Esophagus squamous epithelium (tissue), 5 donors: ENCODE data around the gene OTUD1. TPM values are rescaled to one million over a fixed set of nuclear protein-coding genes. Genes with fewer than 3 reads are reported as not detected.

Experiments used
- DNase-seq: peaks from one replicate; lab custom pipeline; 2025; lab: John Stamatoyannopoulos, UW
- H3K27ac ChIP-seq, 4 donors: fragments of 200-600 bp; sonication (generic); one replicate each; pipeline ENCODE4 v1.5.1; 2016 to 2019; ENCODE audit warnings: mild to moderate bottlenecking in 1 of 4
- H3K27me3 ChIP-seq, 4 donors: fragments of 200-600 bp; sonication (generic); 1 replicate in 3 of 4; 2 replicates in 1 of 4; pipeline versions ENCODE4 v1.5.1 to v1.6.0; 2017 to 2021; ENCODE audit warnings: antibody characterized with exemption in 1 of 4
- H3K36me3 ChIP-seq, 3 donors: fragments of 200-600 bp; sonication (generic); one replicate each; pipeline ENCODE4 v1.5.1; 2016 to 2019
- H3K4me1 ChIP-seq, 3 donors: fragments of 200-600 bp; sonication (generic); one replicate each; pipeline ENCODE4 v1.5.1; 2017 to 2019
- H3K4me3 ChIP-seq, 4 donors: fragments of 200-600 bp; sonication (generic); 1 replicate in 3 of 4; 2 replicates in 1 of 4; pipeline ENCODE4 v1.5.1; 2016 to 2019; ENCODE audit warnings: mild to moderate bottlenecking in 2 of 4, moderate library complexity in 1 of 4
- H3K9me3 ChIP-seq, 3 donors: fragments of 200-600 bp; sonication (generic); one replicate each; pipeline ENCODE4 v1.5.1; 2016 to 2019
- POLR2A ChIP-seq, 4 donors: fragments of 450-650 bp; IDR thresholded peaks; one replicate each; pipeline ENCODE4 v1.6.1; 2017; ENCODE audit warnings: antibody characterized with exemption in 4 of 4, mild to moderate bottlenecking in 4 of 4, moderate library complexity in 3 of 4
- WGBS, 2 donors: methylation state at CpG; one replicate each; pipeline ENCODE4 v1.1.5; 2018; 5-methylcytosine and 5-hydroxymethylcytosine counted together
- intact Hi-C: fragments of 100-400 bp; cut with DNase I; formaldehyde crosslinking; loops from one replicate; pipeline ENCODE4 v1.15.0; 2022
- total RNA-seq, 4 donors: library from RNA; depleted of rRNA; stranded (reverse); fragments of >200 nt; gene quantifications; one replicate each; pipeline ENCODE4 v1.1.0, GENCODE V29; 2016
- TF ChIP-seq, protein P1 (sequence below), 6 experiments: fragments of 450-650 bp in 4 of 6; fragments of 200-600 bp in 2 of 6; sonication (generic) in 2 of 6; IDR thresholded peaks; one replicate each; pipeline ENCODE4 v1.5.1; 2016 to 2019; ENCODE audit warnings: antibody characterized with exemption in 6 of 6, mild to moderate bottlenecking in 4 of 6, moderate library complexity in 4 of 6
- donor health status: DM: yes; HTN: yes; CAD: no.

Gene OTUD1
- total RNA-seq, 4 donors from 2014 or later: 4.3 to 10.1 (median 6.4) TPM

DNA sequence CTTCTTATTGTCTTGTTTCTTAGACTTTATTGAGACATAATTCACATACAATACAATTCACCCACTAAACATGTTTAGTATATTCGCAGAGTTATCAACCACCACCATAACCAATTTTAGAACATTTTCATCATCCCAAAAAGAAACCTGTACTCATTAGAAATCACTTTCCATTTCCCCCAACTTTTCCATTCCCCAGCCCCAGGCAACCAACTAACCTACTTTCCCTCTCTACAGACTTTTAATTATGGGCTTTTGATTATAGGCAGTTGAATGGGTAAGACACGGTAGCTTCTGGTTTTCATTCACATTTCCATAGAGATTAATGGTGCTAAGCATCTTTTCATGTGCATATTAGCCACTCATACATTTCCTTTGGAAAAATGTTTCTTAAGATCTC lies 24.2 kb upstream of the OTUD1 start:
- WGBS, 2 donors: 72 to 84% methylated on average over 2 of the region's 2 CpGs
- H3K36me3 ChIP-seq: no peaks in the 10 kb centered on the region
- no peak for DNase-seq
- H3K4me1 ChIP-seq: peaks cover 0 to 7% (median 0%) of the 10 kb centered on the region in 3 donors
- no peaks in the 10 kb centered on the region for H3K27me3 ChIP-seq
- intact Hi-C loops: no loop called here
- H3K9me3 ChIP-seq: no peaks in the 10 kb centered on the region
- no peak for TF ChIP-seq POLR2A (IDR thresholded peaks at IDR 0.05)
- TF ChIP-seq, protein P1, sequence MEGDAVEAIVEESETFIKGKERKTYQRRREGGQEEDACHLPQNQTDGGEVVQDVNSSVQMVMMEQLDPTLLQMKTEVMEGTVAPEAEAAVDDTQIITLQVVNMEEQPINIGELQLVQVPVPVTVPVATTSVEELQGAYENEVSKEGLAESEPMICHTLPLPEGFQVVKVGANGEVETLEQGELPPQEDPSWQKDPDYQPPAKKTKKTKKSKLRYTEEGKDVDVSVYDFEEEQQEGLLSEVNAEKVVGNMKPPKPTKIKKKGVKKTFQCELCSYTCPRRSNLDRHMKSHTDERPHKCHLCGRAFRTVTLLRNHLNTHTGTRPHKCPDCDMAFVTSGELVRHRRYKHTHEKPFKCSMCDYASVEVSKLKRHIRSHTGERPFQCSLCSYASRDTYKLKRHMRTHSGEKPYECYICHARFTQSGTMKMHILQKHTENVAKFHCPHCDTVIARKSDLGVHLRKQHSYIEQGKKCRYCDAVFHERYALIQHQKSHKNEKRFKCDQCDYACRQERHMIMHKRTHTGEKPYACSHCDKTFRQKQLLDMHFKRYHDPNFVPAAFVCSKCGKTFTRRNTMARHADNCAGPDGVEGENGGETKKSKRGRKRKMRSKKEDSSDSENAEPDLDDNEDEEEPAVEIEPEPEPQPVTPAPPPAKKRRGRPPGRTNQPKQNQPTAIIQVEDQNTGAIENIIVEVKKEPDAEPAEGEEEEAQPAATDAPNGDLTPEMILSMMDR (IDR thresholded peaks at IDR 0.05): no peak
- no peak overlapping the region for H3K27ac ChIP-seq
- H3K4me3 ChIP-seq: no peak overlapping the region

DNA sequence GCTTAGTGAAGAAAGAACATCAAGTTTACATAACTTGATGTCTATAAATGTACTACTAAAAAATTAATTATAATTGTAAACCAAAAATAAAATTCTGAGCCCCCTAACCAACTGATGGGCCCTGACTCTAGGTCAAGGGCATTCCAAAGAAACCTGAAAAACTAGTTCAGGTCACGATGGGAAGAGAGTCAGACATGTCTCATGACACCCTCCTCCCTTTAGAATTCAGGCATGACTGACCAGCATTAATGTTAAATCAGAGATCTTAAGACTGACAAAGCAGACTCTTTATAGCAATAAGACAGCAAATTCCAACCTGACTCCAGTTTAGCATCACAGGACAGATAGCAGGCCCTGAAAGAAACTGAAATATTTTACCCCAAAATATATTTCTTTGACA lies 21.6 kb upstream of the OTUD1 start:
- Histone ChIP-seq H3K4me1 (peaks cover 0 to 21% (median 0%) of the 10 kb centered on the region in 3 donors), H3K27ac (no peak overlapping the region), H3K36me3 (no peaks in the 10 kb centered on the region), H3K27me3 (no peaks in the 10 kb centered on the region), H3K4me3 (no peak overlapping the region), H3K9me3 (no peaks in the 10 kb centered on the region)
- DNase-seq: no peak
- WGBS, 2 donors: 24 to 44% methylated on average over 1 of the region's 1 CpG
- intact Hi-C loops: no loop called here
- TF ChIP-seq POLR2A (IDR thresholded peaks at IDR 0.05): no peak
- TF ChIP-seq, protein P1 (IDR thresholded peaks at IDR 0.05): no peak

DNA sequence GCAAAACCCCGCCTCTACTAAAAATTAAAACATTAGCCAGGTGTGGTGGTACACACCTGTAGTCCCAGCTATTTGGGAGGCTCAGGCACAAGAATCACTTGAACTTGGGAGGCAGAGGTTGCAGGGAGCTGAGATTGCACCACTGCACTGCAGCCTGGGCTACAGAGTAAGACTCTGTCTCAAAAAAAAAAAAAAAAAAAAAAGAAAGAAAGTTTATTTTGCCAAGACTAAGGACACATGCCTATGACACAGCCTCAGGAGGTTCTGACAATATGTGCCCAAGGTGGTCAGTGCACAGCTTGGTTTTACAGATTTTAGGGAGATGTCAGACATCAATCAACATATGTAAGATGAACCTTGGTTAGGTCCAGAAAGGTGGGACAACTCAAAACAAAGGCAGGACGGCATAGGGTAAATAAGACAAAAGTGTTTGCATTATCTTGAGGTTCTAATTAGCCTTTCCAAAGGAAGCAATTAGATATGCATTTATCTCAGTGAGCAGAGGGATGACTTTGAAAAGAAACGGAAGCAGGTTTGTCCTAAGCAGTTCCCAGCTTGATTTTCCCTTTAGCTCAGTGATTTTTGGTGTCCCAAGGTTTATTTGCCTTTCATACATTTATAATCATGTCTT lies 20.7 kb upstream of the OTUD1 start:
- intact Hi-C loops: no loop called here
- no peaks in the 10 kb centered on the region for H3K9me3 ChIP-seq
- H3K27me3 ChIP-seq: no peaks in the 10 kb centered on the region
- H3K36me3 ChIP-seq: no peaks in the 10 kb centered on the region
- H3K4me3 ChIP-seq: no peak overlapping the region
- no peak overlapping the region for H3K27ac ChIP-seq
- DNase-seq: no peak
- peaks cover 0 to 21% (median 0%) of the 10 kb centered on the region in 3 donors for H3K4me1 ChIP-seq
- no peak for TF ChIP-seq POLR2A (IDR thresholded peaks at IDR 0.05)
- TF ChIP-seq, protein P1 (IDR thresholded peaks at IDR 0.05): no peak
- WGBS, 2 donors: 94% methylated on average over 2 to 3 of the region's 3 CpGs

DNA sequence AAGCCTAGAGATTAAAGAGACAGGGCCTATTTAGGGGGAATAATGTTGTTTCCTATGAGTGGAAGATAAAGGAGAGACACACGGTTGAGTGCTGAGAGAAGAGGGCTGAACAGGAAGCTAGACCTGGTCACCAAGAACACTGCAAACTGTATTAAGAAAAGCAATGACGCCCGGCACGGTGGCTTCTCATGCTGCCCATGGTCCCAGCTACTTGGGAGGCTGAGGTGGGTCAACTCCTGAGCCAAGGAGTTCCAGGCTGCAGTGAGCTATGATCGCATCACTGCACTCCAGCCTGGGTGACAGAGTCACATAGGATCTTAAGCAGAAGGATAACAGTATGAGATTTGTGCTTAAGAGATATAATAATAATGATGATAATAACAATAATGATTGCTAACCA lies 19.7 kb upstream of the OTUD1 start:
- no peaks in the 10 kb centered on the region for H3K27me3 ChIP-seq
- H3K4me1 ChIP-seq: peaks cover 0 to 21% (median 0%) of the 10 kb centered on the region in 3 donors
- H3K4me3 ChIP-seq: no peak overlapping the region
- TF ChIP-seq POLR2A (IDR thresholded peaks at IDR 0.05): no peak
- TF ChIP-seq, protein P1 (IDR thresholded peaks at IDR 0.05): no peak
- no peaks in the 10 kb centered on the region for H3K36me3 ChIP-seq
- intact Hi-C loops: no loop called here
- 77 to 81% methylated on average over 5 of the region's 5 CpGs for WGBS, 2 donors
- no peak overlapping the region for H3K27ac ChIP-seq
- H3K9me3 ChIP-seq: no peaks in the 10 kb centered on the region
- DNase-seq: no peak

DNA sequence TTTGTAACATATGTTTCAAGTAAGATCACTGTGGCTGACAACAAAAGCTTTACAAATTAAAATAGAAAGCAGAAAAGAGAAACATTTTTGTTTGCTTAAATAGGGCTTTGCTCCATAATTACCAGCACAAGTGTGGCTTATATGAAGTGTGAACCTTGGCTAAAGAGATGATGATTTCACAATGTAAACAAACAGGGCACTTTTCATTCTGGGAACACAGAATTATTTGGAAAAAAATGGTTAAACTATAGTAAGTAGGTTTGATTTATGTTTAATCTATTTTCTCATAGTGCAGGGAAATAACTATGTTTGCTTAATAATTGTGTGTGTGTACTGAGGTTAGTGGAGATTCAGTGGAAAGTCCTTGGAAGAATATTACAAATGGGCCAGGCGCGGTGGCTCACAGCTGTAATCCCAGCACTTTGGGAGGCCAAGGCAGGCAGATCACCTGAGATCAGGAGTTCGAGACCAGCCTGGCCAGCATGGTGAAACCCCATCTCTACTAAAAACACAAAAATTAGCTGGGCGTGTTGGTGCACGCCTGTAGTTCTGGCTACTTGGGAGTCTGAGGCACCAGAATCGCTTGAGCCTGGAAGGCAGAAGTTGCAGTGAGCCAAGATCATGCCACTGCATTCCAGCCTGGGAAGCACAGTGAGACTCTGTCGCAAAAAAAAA lies 19.1 kb upstream of the OTUD1 start:
- 35 to 53% methylated on average over 7 of the region's 7 CpGs for WGBS, 2 donors
- Histone ChIP-seq H3K36me3 (no peaks in the 10 kb centered on the region), H3K27ac (no peak overlapping the region), H3K9me3 (no peaks in the 10 kb centered on the region), H3K27me3 (no peaks in the 10 kb centered on the region), H3K4me3 (no peak overlapping the region), H3K4me1 (peaks cover 0 to 21% (median 0%) of the 10 kb centered on the region in 3 donors)
- DNase-seq: no peak
- intact Hi-C loops: no loop called here
- TF ChIP-seq, protein P1 (IDR thresholded peaks at IDR 0.05): no peak
- TF ChIP-seq POLR2A (IDR thresholded peaks at IDR 0.05): no peak
